ENCODE measurements around the gene ZNF24.

ZNF24 gene

GRCh38 chr18:35290094-35290735 is 54.0 kb downstream of the ZNF24 start, which contains the start of gene ZSCAN30:
TSS of gene ZSCAN30 (minus strand) at chr18:35290229. CDS start at chr18:35264352, 25,877 bp downstream.
- DNase-seq = peak; percentile 97

DNA sequence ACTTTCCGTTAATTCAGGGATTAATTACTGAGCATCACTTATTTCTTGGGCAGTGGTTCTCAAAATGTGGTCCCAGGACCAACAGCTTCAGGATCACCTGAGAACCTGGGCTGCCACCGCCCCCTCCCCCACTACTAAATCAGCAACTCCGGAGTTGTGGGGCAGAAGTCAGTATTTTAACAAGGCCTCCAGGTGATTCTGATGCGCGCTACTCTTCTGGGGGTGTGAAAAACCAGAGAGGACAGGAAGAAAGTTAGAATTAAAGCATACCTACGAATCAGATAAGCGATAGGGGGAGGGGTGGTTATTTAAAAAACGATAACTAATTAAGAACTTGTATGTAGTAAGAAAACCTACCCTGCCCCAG is 54.5 kb downstream of the ZNF24 start:
- no peak for DNase-seq

DNA sequence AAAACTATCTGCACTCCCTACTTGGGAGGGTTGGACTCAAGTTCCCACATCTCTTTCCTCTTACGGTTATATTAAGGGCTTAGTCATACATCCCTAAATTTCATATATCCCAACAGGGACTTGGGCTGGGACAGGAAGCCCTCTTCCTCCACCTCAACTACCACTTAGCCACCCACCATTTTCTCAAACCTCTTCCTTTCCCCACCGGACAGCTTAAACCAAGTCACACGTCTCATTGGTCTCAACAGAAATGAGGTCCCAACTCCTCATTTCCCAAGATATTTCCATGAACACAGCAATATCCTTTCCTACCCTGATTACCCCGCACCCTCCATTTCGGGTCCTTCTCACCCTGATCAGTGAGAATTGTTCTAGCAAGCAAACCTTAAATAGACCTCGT is 54.9 kb downstream of the ZNF24 start:
- peak; percentile 30 for DNase-seq

- DNase-seq = no peak
Measured at GRCh38 chr18:35284841-35285240, 59.4 kb downstream of the ZNF24 start.

DNA sequence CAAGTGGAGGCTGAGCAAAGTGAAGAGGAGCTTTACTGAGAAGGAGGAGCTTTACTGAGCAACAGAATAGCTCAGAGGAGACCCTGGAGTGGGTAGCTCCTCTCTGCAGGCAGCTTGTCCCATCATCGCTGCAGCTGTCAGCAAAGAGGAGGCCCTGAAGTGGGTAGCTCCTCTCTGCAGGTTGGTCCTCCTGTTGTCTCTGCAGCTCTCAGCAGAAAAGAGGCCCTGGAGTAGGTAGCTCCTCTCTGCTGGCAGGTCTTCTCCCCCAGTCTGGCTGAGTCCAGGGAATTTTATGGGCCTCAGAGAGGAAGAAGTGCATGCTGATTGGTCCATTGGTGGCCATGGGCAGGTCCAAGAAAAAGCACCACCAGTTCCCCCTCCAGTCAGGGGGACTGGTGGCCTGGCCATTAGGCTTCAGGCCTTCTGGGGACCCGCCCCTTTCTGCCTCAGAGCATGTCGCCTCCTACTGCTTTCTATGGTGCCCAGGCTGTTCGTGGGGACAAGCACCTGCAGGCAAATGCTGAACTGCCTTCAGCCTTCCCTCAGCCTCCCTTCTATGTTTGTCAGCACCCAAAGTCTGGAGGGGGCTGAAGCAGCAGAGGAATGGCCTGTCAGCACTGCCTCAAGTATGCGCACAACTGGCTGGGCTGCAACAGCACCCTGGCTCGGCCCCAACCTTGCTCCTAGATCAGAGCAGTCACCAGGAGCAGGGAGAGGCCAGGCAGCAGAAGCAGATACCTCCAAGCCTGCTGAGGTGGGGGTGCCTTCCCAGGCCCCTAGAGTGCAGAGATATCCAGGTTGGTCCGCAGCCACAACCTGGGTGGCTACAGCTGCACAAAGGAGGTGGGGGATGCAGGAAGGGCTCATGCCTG is 60.1 kb downstream of the ZNF24 start:
- no peak for DNase-seq

GRCh38 chr18:35282353-35282752 is 61.9 kb downstream of the ZNF24 start:
- no peak for DNase-seq

All from left hindlimb (tissue), 1 donor.